Measurements from ENCODE around the gene CD28. TPM values are rescaled to one million over a fixed set of nuclear protein-coding genes. Genes with fewer than 3 reads are reported as not detected.
A peak's percentile ranks its signal among the peaks of the same experiment; 100 is the strongest.

Gene CD28
- total and polyA plus RNA-seq, 2 donors (not counting 3 experiments of a cell fraction or from before 2014, with no cell fraction given), result 0.15 TPM; not detected in 1

DNA sequence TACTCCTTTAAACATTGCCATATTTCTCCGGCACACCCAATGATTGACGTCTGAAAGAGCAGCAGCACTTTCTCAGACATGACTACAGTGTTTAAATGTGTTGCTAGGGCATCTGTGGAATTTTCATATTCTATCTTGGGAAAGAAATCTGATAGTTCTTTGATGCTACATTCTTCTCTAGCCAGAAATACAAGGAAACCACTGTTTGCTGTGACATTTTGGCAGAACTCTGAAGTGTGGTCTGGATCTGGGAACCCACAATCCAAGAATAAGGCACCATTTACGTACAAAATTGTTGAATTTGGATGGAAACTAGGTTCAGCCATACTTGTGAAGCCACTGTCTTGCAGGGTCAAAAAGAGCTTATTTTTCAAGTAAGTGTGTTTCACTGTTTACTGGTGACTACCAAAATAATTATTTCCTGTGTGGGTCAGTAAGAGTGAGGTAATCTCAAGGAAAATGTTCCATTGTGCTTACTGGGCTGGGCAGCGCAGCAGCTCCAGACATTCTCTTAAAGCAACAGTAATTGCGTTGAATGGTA lies 21.3 kb upstream of the CD28 start:
- no peaks in the 10 kb centered on the region for H3K36me3 ChIP-seq (ENCODE audit: control insufficient read depth in 2 of 2, extremely low read depth in 1 of 2, insufficient read depth in 2 of 2, low read length in 2 of 2)
- no peak overlapping the region for H2AFZ ChIP-seq (ENCODE audit: low read depth, low read length)
- H3K27ac ChIP-seq (ENCODE audit: insufficient read depth, low read depth, low read length), result peak overlapping the region; percentile 98
- no peak overlapping the region for H3K4me3 ChIP-seq (replicated peaks in 1 of 3; ENCODE audit: insufficient read depth in 1 of 3, low read depth in 1 of 3, low read length in 3 of 3)
- H3K79me2 ChIP-seq (ENCODE audit: control insufficient read depth, insufficient read depth, low read length), result no peaks in the 10 kb centered on the region
- intact Hi-C loops (cut with micrococcal nuclease), result loop anchor here (1.0 to 10.0 kb wide), 4 partner anchors 126 to 1050 kb away; partner anchors contain the start of genes ABI2 and FAM117B
- peak overlapping the region; percentile 79 for H3K9ac ChIP-seq (replicated peaks; ENCODE audit: extremely low read depth, insufficient read depth, low read length)
- H3K4me2 ChIP-seq (ENCODE audit: insufficient read depth, low read length), result peak overlapping the region; percentile 59
- no peaks in the 10 kb centered on the region for H3K27me3 ChIP-seq (ENCODE audit: control insufficient read depth in 2 of 2, insufficient read depth in 2 of 2, low read length in 2 of 2)
- H3K9me3 ChIP-seq (replicated peaks; ENCODE audit: control insufficient read depth, insufficient read depth, low read length), result no peaks in the 10 kb centered on the region
- BruUV-seq (replicated peaks), result TSS peak; percentile 31
- H4K20me1 ChIP-seq (replicated peaks; ENCODE audit: control insufficient read depth, extremely low read depth, insufficient read depth, low read length), result no peaks in the 10 kb centered on the region
- DNase-seq (ENCODE audit: low read depth, low spot score) (peak; percentile 94), FAIRE-seq (peak; percentile 90)
- ChIA-PET CTCF (interaction anchor here (0.9 to 4.7 kb wide), 4 partner anchors 9 to 131 kb away, joined by 3 to 25 read pairs (median 4); no protein-coding TSS in a partner anchor), POLR2A (no interaction called here)
- TF ChIP-seq, protein P1, sequence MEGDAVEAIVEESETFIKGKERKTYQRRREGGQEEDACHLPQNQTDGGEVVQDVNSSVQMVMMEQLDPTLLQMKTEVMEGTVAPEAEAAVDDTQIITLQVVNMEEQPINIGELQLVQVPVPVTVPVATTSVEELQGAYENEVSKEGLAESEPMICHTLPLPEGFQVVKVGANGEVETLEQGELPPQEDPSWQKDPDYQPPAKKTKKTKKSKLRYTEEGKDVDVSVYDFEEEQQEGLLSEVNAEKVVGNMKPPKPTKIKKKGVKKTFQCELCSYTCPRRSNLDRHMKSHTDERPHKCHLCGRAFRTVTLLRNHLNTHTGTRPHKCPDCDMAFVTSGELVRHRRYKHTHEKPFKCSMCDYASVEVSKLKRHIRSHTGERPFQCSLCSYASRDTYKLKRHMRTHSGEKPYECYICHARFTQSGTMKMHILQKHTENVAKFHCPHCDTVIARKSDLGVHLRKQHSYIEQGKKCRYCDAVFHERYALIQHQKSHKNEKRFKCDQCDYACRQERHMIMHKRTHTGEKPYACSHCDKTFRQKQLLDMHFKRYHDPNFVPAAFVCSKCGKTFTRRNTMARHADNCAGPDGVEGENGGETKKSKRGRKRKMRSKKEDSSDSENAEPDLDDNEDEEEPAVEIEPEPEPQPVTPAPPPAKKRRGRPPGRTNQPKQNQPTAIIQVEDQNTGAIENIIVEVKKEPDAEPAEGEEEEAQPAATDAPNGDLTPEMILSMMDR (IDR thresholded peaks at IDR 0.05; ENCODE audit: extremely low read depth in 1 of 2, insufficient read depth in 1 of 2, low read depth in 1 of 2, low read length in 2 of 2), result no peak
- peak; percentile 94 for TF ChIP-seq JUN (IDR thresholded peaks at IDR 0.05; ENCODE audit: borderline replicate concordance, insufficient read depth, insufficient read length, low read depth)
- TF ChIP-seq FOS (IDR thresholded peaks at IDR 0.05; ENCODE audit: borderline replicate concordance, insufficient read depth, low read length), result peak; percentile 69
- dilution Hi-C loops (cut with MboI; ENCODE audit: extremely low pct_ligation_motif_present, low sequenced_read_pairs), result no loop called here
- no peaks in the 10 kb centered on the region for H3K9me1 ChIP-seq (replicated peaks; ENCODE audit: control insufficient read depth, extremely low read depth, insufficient read depth, low read length)
- H3K4me1 ChIP-seq (ENCODE audit: control insufficient read depth, extremely low read depth, insufficient read depth, low read length), result peaks cover 52% of the 10 kb centered on the region
